H1 (cell line): ENCODE results near the gene RRAD. TPM values are rescaled to one million over a fixed set of nuclear protein-coding genes. Genes with fewer than 3 reads are reported as not detected.
A peak's percentile ranks its signal among the peaks of the same experiment; 100 is the strongest.

Experiments used
- ASH2L ChIP-seq: fragments of 200-600, 300-600 bp; sonication (generic); IDR thresholded peaks from one replicate; pipeline ENCODE4 v1.7.1; 2017; ENCODE audit warnings: low read length
- CBX5 ChIP-seq: fragments of 300-800, 300-1000 bp; sonication (generic); IDR thresholded peaks from 2 replicates; pipeline ENCODE4 v1.7.1; 2016; ENCODE audit warnings: antibody characterized with exemption, low read length, low read depth
- CBX8 ChIP-seq: fragments of 300-800, 300-1000 bp; sonication (generic); IDR thresholded peaks from 2 replicates; pipeline ENCODE4 v1.7.1; 2016; ENCODE audit warnings: low read depth, low read length, borderline replicate concordance
- CTBP2 ChIP-seq: IDR thresholded peaks from 2 replicates; pipeline ENCODE4 v1.7.0; 2011; ENCODE audit warnings: borderline replicate concordance, mild to moderate bottlenecking, moderate library complexity, mixed read lengths, low read length; ENCODE audit not compliant: insufficient read depth, insufficient read length
- JUND ChIP-seq: IDR thresholded peaks from 2 replicates; pipeline ENCODE4 v1.6.1; 2011; ENCODE audit warnings: mild to moderate bottlenecking, improper control_type of control experiment, low read length
- POU5F1 ChIP-seq: IDR thresholded peaks from 2 replicates; pipeline ENCODE4 v1.6.1; 2011; ENCODE audit warnings: low read depth, mild to moderate bottlenecking, low read length, moderate library complexity
- SRF ChIP-seq: IDR thresholded peaks from 2 replicates; pipeline ENCODE4 v1.6.1; 2011; ENCODE audit warnings: mild to moderate bottlenecking, low read depth, low read length, moderate library complexity
- SUZ12 ChIP-seq: fragments of 200-600 bp; sonication (generic); IDR thresholded peaks from 2 replicates; pipeline ENCODE4 v1.6.1; 2012; ENCODE audit warnings: mild to moderate bottlenecking, inconsistent platforms, low read length, moderate library complexity, mixed read lengths
- TAF1 ChIP-seq: IDR thresholded peaks from 2 replicates; pipeline ENCODE4 v1.6.1; 2011; ENCODE audit warnings: mild to moderate bottlenecking, low read depth, low read length
- TBP ChIP-seq: IDR thresholded peaks from 2 replicates; pipeline ENCODE4 v1.6.1; 2011; ENCODE audit warnings: low read depth, low read length, improper control_type of control experiment
- TEAD4 ChIP-seq: IDR thresholded peaks from 2 replicates; pipeline ENCODE4 v1.6.1; 2012; ENCODE audit warnings: low read depth, low read length, inconsistent platforms, mixed read lengths
- ZNF274 ChIP-seq: IDR thresholded peaks from 2 replicates; pipeline ENCODE4 v1.7.0; 2012; ENCODE audit warnings: low read length, borderline replicate concordance; ENCODE audit errors: extremely low read depth
- polyA plus RNA-seq, 7 experiments: library from polyadenylated mRNA; depleted of rRNA in 3 of 7; stranded (reverse) in 5 of 7; unstranded in 2 of 7; fragments of >200 nt in 5 of 7; fragments of 200-250 nt in 2 of 7; gene quantifications; 1 replicate in 5 of 7; 2 replicates in 1 of 7; 4 replicates in 1 of 7; pipeline versions ENCODE4 v1.2.1 to v1.2.3, GENCODE V29; 2011 to 2013; ENCODE audit warnings: missing spikeins in 2 of 7, mixed read lengths in 2 of 7
- total RNA-seq: library from RNA; stranded (reverse); fragmentation: NEBNext Ultra II Directional; extraction: Animal tissue kit (Norgen Biotek cat#: 25700); gene quantifications from 2 replicates; pipeline ENCODE4 v1.2.1, GENCODE V29; 2021
- TF ChIP-seq, protein P1 (sequence below), 3 experiments: IDR thresholded peaks; 1 replicate in 2 of 3; 2 replicates in 1 of 3; pipeline versions ENCODE4 v1.5.1 to v1.6.1; 2011; ENCODE audit warnings: low read length in 3 of 3, mild to moderate bottlenecking in 3 of 3, inconsistent platforms in 2 of 3, low read depth in 1 of 3, moderate library complexity in 1 of 3; ENCODE audit not compliant: insufficient read depth in 1 of 3; ENCODE audit errors: control extremely low read depth in 1 of 3

The RRAD gene
- total and polyA plus RNA-seq, 2 of the 8 experiments (the other 6 are each of a cell fraction or from before 2014, with no cell fraction given), result 0.17 TPM; not detected in 1

- TF ChIP-seq JUND (no peak), SUZ12 (no peak), CTBP2 (no peak), TAF1 (no peak), SRF (no peak), TEAD4 (no peak), CBX5 (no peak), CBX8 (no peak), POU5F1 (no peak), ASH2L (no peak), TBP (no peak), ZNF274 (no peak)
- TF ChIP-seq, protein P1, sequence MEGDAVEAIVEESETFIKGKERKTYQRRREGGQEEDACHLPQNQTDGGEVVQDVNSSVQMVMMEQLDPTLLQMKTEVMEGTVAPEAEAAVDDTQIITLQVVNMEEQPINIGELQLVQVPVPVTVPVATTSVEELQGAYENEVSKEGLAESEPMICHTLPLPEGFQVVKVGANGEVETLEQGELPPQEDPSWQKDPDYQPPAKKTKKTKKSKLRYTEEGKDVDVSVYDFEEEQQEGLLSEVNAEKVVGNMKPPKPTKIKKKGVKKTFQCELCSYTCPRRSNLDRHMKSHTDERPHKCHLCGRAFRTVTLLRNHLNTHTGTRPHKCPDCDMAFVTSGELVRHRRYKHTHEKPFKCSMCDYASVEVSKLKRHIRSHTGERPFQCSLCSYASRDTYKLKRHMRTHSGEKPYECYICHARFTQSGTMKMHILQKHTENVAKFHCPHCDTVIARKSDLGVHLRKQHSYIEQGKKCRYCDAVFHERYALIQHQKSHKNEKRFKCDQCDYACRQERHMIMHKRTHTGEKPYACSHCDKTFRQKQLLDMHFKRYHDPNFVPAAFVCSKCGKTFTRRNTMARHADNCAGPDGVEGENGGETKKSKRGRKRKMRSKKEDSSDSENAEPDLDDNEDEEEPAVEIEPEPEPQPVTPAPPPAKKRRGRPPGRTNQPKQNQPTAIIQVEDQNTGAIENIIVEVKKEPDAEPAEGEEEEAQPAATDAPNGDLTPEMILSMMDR (IDR thresholded peaks at IDR 0.05; ENCODE audit: control extremely low read depth in 1 of 3, insufficient read depth in 1 of 3, low read depth in 1 of 3, low read length in 3 of 3), result peak; percentile 71 to 84 (median 83)
Observed at GRCh38 chr16:66954097-66954659, 28.8 kb upstream of the RRAD start (continued).
